Measurements from ENCODE around the gene GBF1. TPM values are rescaled to one million over a fixed set of nuclear protein-coding genes. Genes with fewer than 3 reads are reported as not detected.

The GBF1 gene
- total and polyA plus RNA-seq, 2 of the 13 experiments (the other 11 are each of a cell fraction or from before 2014, with no cell fraction given), result 17.1 to 21.9 TPM

DNA sequence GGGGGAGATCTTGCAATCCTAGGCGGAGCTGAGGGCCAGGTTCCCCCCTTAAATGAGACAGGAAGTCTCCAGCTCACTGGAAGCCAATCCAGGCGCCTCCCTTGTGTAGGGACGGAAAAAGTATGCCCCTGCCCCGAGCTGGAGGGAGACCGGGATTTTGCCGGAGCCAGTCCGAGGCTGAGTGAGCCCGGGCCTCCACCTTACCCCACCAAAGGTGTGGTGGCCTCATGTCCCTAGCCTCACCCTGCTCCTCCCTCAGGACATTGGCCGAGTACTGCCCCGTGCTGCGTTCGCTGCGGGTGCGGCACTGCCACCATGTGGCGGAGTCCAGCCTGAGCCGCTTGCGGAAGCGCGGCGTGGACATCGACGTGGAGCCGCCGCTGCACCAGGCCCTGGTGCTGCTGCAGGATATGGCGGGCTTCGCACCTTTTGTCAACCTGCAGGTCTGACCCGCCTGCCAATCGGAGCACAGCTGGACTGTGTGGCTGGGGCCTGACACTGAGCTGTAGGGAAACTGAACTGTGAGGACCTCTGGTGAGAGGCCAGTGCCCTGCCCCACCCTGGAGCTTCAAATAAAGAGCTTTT lies 177.3 kb downstream of the GBF1 start (continued):
- peak; percentile 85 for TF ChIP-seq ELF3 (CRISPR knock-in tag; IDR thresholded peaks at IDR 0.05)
- peak; percentile 88 for TF ChIP-seq KLF6 (CRISPR knock-in tag; IDR thresholded peaks at IDR 0.05)
- TF ChIP-seq, protein P1, sequence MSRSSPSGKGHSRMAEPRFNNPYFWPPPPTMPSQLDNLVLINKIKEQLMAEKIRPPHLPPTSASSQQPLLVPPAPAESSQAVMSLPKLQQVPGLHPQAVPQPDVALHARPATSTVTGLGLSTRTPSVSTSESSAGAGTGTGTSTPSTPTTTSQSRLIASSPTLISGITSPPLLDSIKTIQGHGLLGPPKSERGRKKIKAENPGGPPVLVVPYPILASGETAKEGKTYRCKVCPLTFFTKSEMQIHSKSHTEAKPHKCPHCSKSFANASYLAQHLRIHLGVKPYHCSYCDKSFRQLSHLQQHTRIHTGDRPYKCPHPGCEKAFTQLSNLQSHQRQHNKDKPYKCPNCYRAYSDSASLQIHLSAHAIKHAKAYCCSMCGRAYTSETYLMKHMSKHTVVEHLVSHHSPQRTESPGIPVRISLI (CRISPR knock-in tag; IDR thresholded peaks at IDR 0.05; ENCODE audit: borderline replicate concordance), result peak; percentile 77; the same call in 1 of the 2 replicates
- TF ChIP-seq, protein P2, sequence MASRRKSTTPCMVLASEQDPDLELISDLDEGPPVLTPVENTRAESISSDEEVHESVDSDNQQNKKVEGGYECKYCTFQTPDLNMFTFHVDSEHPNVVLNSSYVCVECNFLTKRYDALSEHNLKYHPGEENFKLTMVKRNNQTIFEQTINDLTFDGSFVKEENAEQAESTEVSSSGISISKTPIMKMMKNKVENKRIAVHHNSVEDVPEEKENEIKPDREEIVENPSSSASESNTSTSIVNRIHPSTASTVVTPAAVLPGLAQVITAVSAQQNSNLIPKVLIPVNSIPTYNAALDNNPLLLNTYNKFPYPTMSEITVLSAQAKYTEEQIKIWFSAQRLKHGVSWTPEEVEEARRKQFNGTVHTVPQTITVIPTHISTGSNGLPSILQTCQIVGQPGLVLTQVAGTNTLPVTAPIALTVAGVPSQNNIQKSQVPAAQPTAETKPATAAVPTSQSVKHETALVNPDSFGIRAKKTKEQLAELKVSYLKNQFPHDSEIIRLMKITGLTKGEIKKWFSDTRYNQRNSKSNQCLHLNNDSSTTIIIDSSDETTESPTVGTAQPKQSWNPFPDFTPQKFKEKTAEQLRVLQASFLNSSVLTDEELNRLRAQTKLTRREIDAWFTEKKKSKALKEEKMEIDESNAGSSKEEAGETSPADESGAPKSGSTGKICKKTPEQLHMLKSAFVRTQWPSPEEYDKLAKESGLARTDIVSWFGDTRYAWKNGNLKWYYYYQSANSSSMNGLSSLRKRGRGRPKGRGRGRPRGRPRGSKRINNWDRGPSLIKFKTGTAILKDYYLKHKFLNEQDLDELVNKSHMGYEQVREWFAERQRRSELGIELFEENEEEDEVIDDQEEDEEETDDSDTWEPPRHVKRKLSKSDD (CRISPR knock-in tag; IDR thresholded peaks at IDR 0.05; ENCODE audit: low read depth), result peak; percentile 85; the same call in 1 of the 2 replicates
- TF ChIP-seq, protein P3, sequence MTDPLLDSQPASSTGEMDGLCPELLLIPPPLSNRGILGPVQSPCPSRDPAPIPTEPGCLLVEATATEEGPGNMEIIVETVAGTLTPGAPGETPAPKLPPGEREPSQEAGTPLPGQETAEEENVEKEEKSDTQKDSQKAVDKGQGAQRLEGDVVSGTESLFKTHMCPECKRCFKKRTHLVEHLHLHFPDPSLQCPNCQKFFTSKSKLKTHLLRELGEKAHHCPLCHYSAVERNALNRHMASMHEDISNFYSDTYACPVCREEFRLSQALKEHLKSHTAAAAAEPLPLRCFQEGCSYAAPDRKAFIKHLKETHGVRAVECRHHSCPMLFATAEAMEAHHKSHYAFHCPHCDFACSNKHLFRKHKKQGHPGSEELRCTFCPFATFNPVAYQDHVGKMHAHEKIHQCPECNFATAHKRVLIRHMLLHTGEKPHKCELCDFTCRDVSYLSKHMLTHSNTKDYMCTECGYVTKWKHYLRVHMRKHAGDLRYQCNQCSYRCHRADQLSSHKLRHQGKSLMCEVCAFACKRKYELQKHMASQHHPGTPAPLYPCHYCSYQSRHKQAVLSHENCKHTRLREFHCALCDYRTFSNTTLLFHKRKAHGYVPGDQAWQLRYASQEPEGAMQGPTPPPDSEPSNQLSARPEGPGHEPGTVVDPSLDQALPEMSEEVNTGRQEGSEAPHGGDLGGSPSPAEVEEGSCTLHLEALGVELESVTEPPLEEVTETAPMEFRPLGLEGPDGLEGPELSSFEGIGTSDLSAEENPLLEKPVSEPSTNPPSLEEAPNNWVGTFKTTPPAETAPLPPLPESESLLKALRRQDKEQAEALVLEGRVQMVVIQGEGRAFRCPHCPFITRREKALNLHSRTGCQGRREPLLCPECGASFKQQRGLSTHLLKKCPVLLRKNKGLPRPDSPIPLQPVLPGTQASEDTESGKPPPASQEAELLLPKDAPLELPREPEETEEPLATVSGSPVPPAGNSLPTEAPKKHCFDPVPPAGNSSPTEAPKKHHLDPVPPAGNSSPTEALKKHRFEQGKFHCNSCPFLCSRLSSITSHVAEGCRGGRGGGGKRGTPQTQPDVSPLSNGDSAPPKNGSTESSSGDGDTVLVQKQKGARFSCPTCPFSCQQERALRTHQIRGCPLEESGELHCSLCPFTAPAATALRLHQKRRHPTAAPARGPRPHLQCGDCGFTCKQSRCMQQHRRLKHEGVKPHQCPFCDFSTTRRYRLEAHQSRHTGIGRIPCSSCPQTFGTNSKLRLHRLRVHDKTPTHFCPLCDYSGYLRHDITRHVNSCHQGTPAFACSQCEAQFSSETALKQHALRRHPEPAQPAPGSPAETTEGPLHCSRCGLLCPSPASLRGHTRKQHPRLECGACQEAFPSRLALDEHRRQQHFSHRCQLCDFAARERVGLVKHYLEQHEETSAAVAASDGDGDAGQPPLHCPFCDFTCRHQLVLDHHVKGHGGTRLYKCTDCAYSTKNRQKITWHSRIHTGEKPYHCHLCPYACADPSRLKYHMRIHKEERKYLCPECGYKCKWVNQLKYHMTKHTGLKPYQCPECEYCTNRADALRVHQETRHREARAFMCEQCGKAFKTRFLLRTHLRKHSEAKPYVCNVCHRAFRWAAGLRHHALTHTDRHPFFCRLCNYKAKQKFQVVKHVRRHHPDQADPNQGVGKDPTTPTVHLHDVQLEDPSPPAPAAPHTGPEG (CRISPR knock-in tag; IDR thresholded peaks at IDR 0.05), result peak; percentile 81
- peak; percentile 82 for TF ChIP-seq ZNF781 (CRISPR knock-in tag; IDR thresholded peaks at IDR 0.05; ENCODE audit: borderline replicate concordance, not compliant biosample characterization)
- peak; percentile 80; the same call in 1 of the 2 replicates for TF ChIP-seq RELA (CRISPR knock-in tag; IDR thresholded peaks at IDR 0.05)
- peak; percentile 60 for TF ChIP-seq FOSL2 (CRISPR knock-in tag; IDR thresholded peaks at IDR 0.05)
- no peak for TF ChIP-seq MAFG (CRISPR knock-in tag; IDR thresholded peaks at IDR 0.05)
- TF ChIP-seq ZNF563 (CRISPR knock-in tag; IDR thresholded peaks at IDR 0.05), result no peak
- TF ChIP-seq ZNF747 (CRISPR knock-in tag; IDR thresholded peaks at IDR 0.05; ENCODE audit: borderline replicate concordance), result peak; percentile 57; the same call in 1 of the 2 replicates
- peak; percentile 56; the same call in 1 of the 2 replicates for TF ChIP-seq BHLHE40 (IDR thresholded peaks at IDR 0.05; ENCODE audit: low read length)
- TF ChIP-seq ZNF839 (CRISPR knock-in tag; IDR thresholded peaks at IDR 0.05; ENCODE audit: borderline replicate concordance), result no peak; the same call in 1 of the 2 replicates
- no peak for TF ChIP-seq ARNT (IDR thresholded peaks at IDR 0.05)
- TF ChIP-seq, protein P4, sequence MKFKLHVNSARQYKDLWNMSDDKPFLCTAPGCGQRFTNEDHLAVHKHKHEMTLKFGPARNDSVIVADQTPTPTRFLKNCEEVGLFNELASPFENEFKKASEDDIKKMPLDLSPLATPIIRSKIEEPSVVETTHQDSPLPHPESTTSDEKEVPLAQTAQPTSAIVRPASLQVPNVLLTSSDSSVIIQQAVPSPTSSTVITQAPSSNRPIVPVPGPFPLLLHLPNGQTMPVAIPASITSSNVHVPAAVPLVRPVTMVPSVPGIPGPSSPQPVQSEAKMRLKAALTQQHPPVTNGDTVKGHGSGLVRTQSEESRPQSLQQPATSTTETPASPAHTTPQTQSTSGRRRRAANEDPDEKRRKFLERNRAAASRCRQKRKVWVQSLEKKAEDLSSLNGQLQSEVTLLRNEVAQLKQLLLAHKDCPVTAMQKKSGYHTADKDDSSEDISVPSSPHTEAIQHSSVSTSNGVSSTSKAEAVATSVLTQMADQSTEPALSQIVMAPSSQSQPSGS (CRISPR knock-in tag; IDR thresholded peaks at IDR 0.05), result 0 out of 2 replicates have a peak, but pooled peaks have one; percentile 25
- TF ChIP-seq KLF16 (CRISPR knock-in tag; IDR thresholded peaks at IDR 0.05), result peak in 1 of 2 experiments; percentile 57; a peak in 1 of 4 replicates
- TF ChIP-seq ATF7-NPFF (CRISPR knock-in tag; IDR thresholded peaks at IDR 0.05; ENCODE audit: low read depth), result peak; percentile 90
- TF ChIP-seq MTF1 (CRISPR knock-in tag; IDR thresholded peaks at IDR 0.05), result peak; percentile 34; the same call in 1 of the 2 replicates
- TF ChIP-seq TCF7 (IDR thresholded peaks at IDR 0.05; ENCODE audit: low read depth), result no peak
